GM21447 (cell line): ENCODE measurements around the gene KCNQ4.

Experiments used
- ATAC-seq: cut with Tn5 transposase; IDR thresholded peaks from one replicate; pipeline ENCODE4 v1.9.1; 2021; ENCODE audit not compliant: unreplicated experiment

KCNQ4 gene

GRCh38 chr1:40818264-40818961, 34.8 kb downstream of the KCNQ4 start:
- peak; percentile 86 for ATAC-seq

GRCh38 chr1:40819101-40819500, 35.5 kb downstream of the KCNQ4 start:
- no peak for ATAC-seq

- ATAC-seq: no peak
Observed at GRCh38 chr1:40820251-40820797, 36.7 kb downstream of the KCNQ4 start.

- no peak for ATAC-seq
Observed at GRCh38 chr1:40820911-40821693, 37.5 kb downstream of the KCNQ4 start.

- no peak for ATAC-seq
Observed at GRCh38 chr1:40822890-40823289, 39.3 kb downstream of the KCNQ4 start.

- no peak for ATAC-seq
Observed at GRCh38 chr1:40823345-40823744, 39.8 kb downstream of the KCNQ4 start.

GRCh38 chr1:40823983-40824382, 40.4 kb downstream of the KCNQ4 start:
- ATAC-seq: no peak

- no peak for ATAC-seq
Observed at GRCh38 chr1:40824591-40825434, 41.2 kb downstream of the KCNQ4 start.

- peak; percentile 74 for ATAC-seq
Observed at GRCh38 chr1:40825435-40825788, 41.8 kb downstream of the KCNQ4 start.

- ATAC-seq: no peak
Observed at GRCh38 chr1:40825996-40826395, 42.4 kb downstream of the KCNQ4 start.

GRCh38 chr1:40829631-40830245, 46.2 kb downstream of the KCNQ4 start:
- no peak for ATAC-seq

GRCh38 chr1:40830419-40830943, 46.9 kb downstream of the KCNQ4 start:
- ATAC-seq: no peak

- no peak for ATAC-seq
Observed at GRCh38 chr1:40831001-40831732, 47.6 kb downstream of the KCNQ4 start.

GRCh38 chr1:40833979-40834378, 50.4 kb downstream of the KCNQ4 start:
- ATAC-seq: no peak

GRCh38 chr1:40834968-40835545, 51.5 kb downstream of the KCNQ4 start:
- ATAC-seq: no peak

- no peak for ATAC-seq
Observed at GRCh38 chr1:40836283-40836682, 52.7 kb downstream of the KCNQ4 start.

- no peak for ATAC-seq
Observed at GRCh38 chr1:40837601-40838000, 54.0 kb downstream of the KCNQ4 start.

- ATAC-seq: no peak
Observed at GRCh38 chr1:40838045-40838979, 54.7 kb downstream of the KCNQ4 start.
